SJSA1 (cell line): ENCODE results near the gene HSD17B1. TPM values are rescaled to one million over a fixed set of nuclear protein-coding genes. Genes with fewer than 3 reads are reported as not detected.
A peak's percentile ranks its signal among the peaks of the same experiment; 100 is the strongest.

ENCODE experiments used
- DNase-seq, 2 experiments: peaks; one replicate each; pipeline ENCODE4 v3.0.0-alpha.2; 2015 to 2020; ENCODE audit warnings: low spot score in 2 of 2, low read depth in 1 of 2
- H3K27ac ChIP-seq: fragments of 250-450 bp; sonication (Bioruptor Pico); 2 replicates; pipeline ENCODE4 v1.5.1; 2020; ENCODE audit warnings: mild to moderate bottlenecking, moderate library complexity
- H3K27me3 ChIP-seq: fragments of 250-450 bp; sonication (Bioruptor Pico); replicated peaks from 2 replicates; pipeline ENCODE4 v1.5.1; 2020; ENCODE audit warnings: mild to moderate bottlenecking, moderate library complexity
- H3K36me3 ChIP-seq: fragments of 250-450 bp; sonication (Bioruptor Pico); 2 replicates; pipeline ENCODE4 v1.5.1; 2020; ENCODE audit warnings: mild to moderate bottlenecking
- H3K4me1 ChIP-seq: fragments of 250-450 bp; sonication (Bioruptor Pico); replicated peaks from 2 replicates; pipeline ENCODE4 v1.6.1; 2021; ENCODE audit warnings: mild to moderate bottlenecking
- H3K4me3 ChIP-seq: fragments of 250-450 bp; sonication (Bioruptor Pico); 2 replicates; pipeline ENCODE4 v1.5.1; 2020; ENCODE audit warnings: mild to moderate bottlenecking
- H3K9me3 ChIP-seq: fragments of 250-450 bp; sonication (Bioruptor Pico); replicated peaks from 2 replicates; pipeline ENCODE4 v1.5.1; 2020; ENCODE audit warnings: mild to moderate bottlenecking
- total RNA-seq: library from RNA; depleted of rRNA; stranded (reverse); fragments of >200 nt; shearing (Covaris generic); gene quantifications from 2 replicates; pipeline ENCODE4 v1.2.3, GENCODE V29; 2014

HSD17B1 gene
- total RNA-seq, 1 experiment from 2014 or later = 0.13 TPM

DNA sequence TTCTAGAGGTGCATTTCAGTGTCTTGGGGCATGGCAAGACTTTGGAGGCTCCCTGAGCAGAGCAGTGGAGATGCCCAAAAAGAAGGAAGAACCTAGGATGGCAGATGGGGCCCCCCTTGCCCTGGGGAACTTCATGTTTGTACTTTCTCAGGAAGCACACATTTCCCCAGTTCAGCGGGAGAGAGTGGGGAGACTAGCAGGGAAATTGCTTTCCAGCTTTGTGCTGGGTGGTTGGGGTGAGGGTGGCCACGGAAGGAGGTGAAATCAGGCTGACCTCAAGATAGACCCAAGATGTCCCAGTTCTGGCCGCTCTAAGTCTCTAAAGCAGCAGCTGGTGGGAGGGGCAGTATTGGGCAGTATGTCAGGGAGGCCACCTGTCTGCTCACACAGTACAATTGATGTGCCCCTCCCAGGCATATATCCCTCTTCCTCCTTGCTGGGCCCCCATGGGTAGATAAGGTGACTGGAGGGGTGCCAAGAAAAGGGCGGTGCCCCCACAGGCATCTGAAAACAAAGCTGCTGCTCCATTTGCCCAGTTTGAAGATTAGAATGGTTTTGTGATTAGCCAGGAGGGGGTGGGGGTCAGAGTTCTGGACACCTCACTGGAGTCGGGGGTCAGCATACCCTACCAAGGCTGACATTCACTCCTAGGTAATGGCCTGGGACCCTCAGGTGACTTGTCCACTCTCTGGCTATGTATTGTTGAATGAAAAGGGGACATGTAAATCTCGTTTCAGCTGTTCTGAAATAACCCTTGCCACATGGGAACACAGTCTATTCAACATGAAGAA is 33.8 kb upstream of the HSD17B1 start:
- Histone ChIP-seq H3K4me3 (no peak overlapping the region), H3K36me3 (peaks cover 19% of the 10 kb centered on the region), H3K27me3 (no peaks in the 10 kb centered on the region), H3K27ac (peak overlapping the region; percentile 99), H3K4me1 (peaks cover 54% of the 10 kb centered on the region), H3K9me3 (no peaks in the 10 kb centered on the region)
- peak; percentile 62 to 68 for DNase-seq

DNA sequence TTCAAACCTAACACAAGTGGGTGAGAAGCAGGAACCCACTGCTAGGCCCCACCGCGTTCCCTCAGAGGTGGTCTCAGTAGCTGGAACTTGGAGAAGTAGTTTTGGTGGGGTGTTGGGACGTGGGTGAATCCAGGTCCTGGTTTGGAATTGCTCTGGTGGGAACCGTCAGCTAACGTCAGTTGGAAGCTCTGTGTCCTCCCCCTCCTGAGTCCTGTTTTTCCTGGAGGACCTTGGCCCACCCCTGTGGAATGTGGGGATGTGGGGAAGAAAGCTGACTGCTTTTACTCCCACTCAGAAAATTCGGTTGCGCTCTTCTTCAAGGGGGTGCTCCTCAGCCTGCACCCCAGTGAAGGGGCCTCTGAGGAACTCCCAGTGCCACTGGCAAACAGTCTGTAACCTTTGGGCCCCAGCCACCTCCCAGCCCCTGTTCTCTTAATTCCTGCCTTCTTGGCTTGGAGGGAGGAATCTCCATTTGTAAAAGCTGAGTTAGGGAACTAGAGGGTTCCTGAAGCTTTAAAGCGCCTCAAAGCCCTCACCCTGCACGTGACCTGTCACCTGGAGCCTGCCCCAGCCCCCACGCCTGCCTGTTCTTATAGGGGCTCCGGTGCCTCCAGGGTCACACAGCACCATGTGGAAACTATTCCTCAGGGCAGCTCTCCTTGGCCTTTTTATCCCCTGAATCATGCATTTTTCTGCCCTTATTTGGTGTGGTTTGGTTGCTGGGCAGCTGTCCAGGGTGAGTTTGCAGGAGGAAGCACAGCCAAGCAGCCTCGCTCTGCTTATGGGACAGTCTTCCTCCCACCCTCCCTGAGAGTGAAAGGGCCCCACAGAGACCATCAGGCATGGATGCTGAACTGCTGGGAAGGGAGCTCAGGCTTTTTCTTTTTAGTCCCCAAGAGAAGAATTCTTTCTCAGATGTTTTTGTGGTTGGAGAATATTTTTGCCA is 32.9 kb upstream of the HSD17B1 start:
- no peaks in the 10 kb centered on the region for H3K27me3 ChIP-seq
- H3K4me3 ChIP-seq = no peak overlapping the region
- H3K9me3 ChIP-seq = no peaks in the 10 kb centered on the region
- peak; percentile 96 to 97 for DNase-seq
- peaks cover 13% of the 10 kb centered on the region for H3K36me3 ChIP-seq
- H3K27ac ChIP-seq = peak overlapping the region; percentile 99
- peaks cover 54% of the 10 kb centered on the region for H3K4me1 ChIP-seq

DNA sequence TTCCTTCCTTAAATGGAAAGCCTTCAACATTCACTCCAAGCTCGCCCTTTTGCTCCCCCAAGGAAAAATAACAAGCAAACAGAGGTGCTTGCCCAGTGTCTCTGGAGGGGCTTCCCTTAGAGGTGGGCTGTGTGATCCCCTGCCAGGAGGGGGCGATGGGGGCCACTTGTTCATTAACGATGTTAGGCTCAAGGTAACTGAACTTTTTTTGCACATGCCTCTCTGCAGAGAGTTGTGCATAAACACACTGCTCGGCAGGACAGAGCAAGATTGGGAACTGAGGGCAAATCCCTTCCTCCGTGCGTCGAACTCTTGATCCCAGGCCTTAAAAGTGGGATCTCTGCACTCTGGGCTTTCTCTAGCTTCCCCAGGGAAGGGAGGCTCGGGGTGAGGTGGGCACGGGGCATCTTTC is 32.2 kb upstream of the HSD17B1 start:
- peak in 1 of 2 experiments; percentile 61 for DNase-seq
- H3K36me3 ChIP-seq = peaks cover 13% of the 10 kb centered on the region
- no peak overlapping the region for H3K4me3 ChIP-seq
- peaks cover 57% of the 10 kb centered on the region for H3K4me1 ChIP-seq
- no peaks in the 10 kb centered on the region for H3K9me3 ChIP-seq
- no peaks in the 10 kb centered on the region for H3K27me3 ChIP-seq
- H3K27ac ChIP-seq = peak overlapping the region; percentile 99

DNA sequence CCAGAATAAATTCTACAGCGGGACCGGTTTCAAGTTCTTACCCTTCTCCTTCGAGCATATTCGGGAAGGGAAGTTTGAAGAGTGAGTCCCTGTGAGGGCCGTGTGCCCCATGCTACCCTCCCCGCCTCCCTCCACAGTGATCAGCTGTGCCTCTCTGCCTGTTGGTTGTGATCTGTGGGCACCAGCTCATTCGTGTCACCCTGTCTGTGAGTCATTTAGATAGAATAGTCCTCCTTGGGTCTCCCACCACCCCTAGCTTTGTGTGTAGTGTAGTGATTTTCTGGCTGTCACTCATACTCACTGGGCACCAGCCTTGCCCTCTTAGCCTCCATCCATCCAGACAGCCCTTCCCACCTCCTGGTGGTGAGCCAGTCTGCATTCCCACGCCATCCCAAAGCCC is 31.7 kb upstream of the HSD17B1 start:
- Histone ChIP-seq H3K4me3 (no peak overlapping the region), H3K27ac (peak overlapping the region; percentile 99), H3K27me3 (no peaks in the 10 kb centered on the region), H3K36me3 (peaks cover 13% of the 10 kb centered on the region), H3K9me3 (no peaks in the 10 kb centered on the region), H3K4me1 (peaks cover 60% of the 10 kb centered on the region)
- no peak for DNase-seq

DNA sequence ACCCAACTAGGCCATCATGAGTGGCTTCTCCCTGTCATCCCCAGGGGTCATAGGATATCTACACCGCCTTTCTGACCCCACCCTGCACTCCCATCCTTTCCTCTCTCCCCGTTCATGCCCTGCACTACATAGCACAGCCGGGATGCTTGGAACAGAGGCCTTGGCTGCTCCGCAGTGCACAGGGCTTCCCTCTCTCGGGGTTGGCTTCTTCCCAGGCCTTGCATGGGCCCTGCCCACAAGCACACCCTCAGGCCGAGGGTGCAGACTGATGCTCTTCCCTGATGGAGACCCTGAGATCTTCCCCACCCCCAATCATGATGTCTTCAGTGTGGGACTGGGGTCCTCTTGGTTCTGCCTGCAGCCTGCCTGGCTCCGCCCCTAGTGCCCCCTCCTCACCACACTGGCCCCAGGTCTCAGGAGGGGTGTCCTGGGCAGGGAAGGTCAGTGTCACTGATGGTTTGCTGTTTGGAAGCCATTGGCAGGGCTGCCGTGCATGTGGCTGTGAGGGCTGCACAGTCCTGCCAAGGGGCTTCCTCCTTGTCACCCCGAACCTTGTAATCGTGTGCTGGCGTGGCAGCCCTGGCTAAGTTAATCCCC is 31.0 kb upstream of the HSD17B1 start:
- DNase-seq = no peak
- H3K27me3 ChIP-seq = no peaks in the 10 kb centered on the region

DNA sequence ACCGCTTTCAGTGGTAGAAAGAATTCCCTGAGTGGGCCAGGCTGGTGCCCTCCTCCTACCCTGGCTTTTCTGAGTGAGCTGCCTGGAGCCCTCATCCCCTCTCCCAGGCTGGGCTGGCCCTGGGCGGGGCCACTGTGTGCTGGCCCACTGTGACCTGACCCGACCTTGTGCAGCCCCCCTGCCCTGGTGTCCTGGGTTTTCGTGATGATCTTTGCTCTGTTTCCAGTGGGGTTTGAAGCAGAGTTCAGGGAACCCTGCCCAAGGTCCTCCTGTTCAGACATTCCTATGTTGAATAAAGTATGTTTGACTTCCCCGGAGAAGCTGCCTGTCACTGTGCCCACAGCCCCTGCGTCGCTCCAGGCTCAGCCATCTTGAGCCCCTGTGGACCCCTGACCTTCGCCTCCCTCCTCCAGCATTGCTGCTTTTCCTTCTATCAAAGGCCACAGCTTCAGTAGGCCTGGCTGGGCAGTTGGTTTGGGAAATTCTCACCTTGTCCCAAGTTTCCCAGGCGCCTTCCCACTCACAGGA is 30.4 kb upstream of the HSD17B1 start:
- DNase-seq = no peak
- Histone ChIP-seq H3K4me3 (no peak overlapping the region), H3K4me1 (peaks cover 70% of the 10 kb centered on the region), H3K36me3 (peaks cover 13% of the 10 kb centered on the region), H3K27me3 (no peaks in the 10 kb centered on the region), H3K9me3 (no peaks in the 10 kb centered on the region), H3K27ac (peak overlapping the region; percentile 99; the same call in 1 of the 2 replicates)

More for the DNA sequence above, 31.0 kb upstream of the HSD17B1 start:
- Histone ChIP-seq H3K27ac (peak overlapping the region; percentile 99), H3K4me3 (no peak overlapping the region), H3K4me1 (peaks cover 67% of the 10 kb centered on the region), H3K36me3 (peaks cover 13% of the 10 kb centered on the region), H3K9me3 (no peaks in the 10 kb centered on the region)

DNA sequence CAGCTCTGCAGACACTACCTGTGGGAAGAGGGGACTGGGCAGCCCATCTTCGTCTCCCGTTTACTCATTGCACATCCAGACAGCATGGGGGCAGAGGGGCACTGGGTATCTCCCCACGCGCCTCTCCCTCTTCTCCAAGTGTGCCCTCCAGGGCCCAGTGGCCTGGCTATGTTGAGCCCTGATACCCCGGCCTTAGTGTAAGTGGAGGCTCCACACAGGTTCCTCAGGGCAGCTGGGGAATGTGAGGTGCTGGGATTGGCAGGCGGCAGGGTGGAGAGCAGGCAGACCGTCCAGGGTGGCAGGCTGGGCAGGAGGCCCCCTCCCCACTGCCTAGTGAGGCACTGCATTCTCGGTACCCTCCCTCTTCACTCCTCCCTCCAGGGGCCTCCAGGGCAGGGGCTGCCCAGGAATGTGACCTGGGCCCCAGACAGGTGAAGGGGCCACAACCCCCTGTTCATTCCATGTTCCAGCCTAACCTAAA is 29.9 kb upstream of the HSD17B1 start:
- Histone ChIP-seq H3K9me3 (no peaks in the 10 kb centered on the region), H3K27ac (no peak overlapping the region), H3K36me3 (peaks cover 11% of the 10 kb centered on the region), H3K4me1 (peaks cover 67% of the 10 kb centered on the region), H3K4me3 (no peak overlapping the region), H3K27me3 (no peaks in the 10 kb centered on the region)
- DNase-seq = no peak

DNA sequence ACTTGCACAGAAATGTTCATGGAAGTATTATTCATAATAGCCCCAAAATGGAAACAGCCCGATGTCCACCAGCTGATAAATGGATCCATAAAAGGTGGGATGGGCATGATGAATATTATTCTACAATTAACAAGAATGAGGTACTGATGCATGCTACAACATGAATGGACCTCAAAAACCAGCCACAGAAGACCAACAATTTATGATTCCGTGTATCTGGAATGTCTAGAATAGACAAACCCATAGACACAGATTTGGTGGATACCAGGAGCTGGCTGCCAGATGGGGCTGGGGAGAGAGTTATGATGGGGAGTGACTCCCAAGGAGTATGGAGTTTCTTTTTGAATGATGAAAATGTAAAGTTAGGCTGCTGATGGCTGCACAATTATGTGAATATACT is 27.5 kb upstream of the HSD17B1 start:
- H3K4me1 ChIP-seq = peaks cover 48% of the 10 kb centered on the region
- DNase-seq = no peak
- H3K27ac ChIP-seq = no peak overlapping the region
- no peak overlapping the region for H3K4me3 ChIP-seq
- H3K27me3 ChIP-seq = no peaks in the 10 kb centered on the region
- peaks cover 10% of the 10 kb centered on the region; the same call in 1 of the 2 replicates for H3K36me3 ChIP-seq
- no peaks in the 10 kb centered on the region for H3K9me3 ChIP-seq

DNA sequence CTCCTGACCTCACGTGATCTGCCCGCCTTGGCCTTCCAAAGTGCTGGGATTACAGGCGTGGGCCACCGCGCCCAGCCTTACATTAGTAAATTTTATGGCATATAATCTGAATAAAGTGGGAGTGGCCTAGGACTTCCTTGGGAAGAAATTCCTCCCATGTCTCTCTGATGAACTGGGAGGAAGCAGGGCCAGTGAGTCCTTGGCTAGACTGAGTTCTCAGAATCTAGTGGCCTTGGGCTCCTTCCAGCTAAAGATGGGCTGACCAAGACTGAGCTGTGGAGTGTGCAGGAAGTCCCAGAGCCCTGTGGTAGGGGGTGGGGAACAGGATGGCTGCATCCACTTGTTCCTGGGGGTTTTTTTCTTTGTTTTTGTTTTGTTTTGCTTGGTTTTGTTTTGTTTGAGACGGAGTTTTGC is 26.7 kb upstream of the HSD17B1 start:
- no peak for DNase-seq
- H3K4me1 ChIP-seq = peaks cover 46% of the 10 kb centered on the region
- H3K9me3 ChIP-seq = no peaks in the 10 kb centered on the region
- H3K4me3 ChIP-seq = no peak overlapping the region
- no peaks in the 10 kb centered on the region for H3K27me3 ChIP-seq
- H3K27ac ChIP-seq = no peak overlapping the region
- H3K36me3 ChIP-seq = peaks cover 10% of the 10 kb centered on the region; the same call in 1 of the 2 replicates

DNA sequence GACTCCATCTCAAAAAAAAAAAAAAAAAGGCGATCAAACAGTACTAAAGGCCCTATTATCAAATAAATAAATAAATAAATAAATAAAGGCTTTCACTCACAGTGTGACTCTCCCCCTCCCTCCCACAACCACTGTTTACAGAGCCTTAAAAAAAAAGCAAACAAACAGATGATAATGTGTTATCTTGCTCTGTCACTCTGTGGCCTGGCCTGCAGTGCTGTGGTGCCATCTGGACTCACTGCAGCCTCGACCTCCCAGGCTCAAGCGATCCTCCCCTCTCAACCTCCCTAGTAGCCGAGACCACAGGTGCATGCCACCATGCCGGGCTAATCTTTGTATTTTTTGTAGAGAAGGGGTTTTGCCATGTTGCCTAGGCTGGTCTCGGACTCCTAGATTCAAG is 24.8 kb upstream of the HSD17B1 start:
- H3K36me3 ChIP-seq = no peaks in the 10 kb centered on the region
- no peaks in the 10 kb centered on the region for H3K27me3 ChIP-seq

DNA sequence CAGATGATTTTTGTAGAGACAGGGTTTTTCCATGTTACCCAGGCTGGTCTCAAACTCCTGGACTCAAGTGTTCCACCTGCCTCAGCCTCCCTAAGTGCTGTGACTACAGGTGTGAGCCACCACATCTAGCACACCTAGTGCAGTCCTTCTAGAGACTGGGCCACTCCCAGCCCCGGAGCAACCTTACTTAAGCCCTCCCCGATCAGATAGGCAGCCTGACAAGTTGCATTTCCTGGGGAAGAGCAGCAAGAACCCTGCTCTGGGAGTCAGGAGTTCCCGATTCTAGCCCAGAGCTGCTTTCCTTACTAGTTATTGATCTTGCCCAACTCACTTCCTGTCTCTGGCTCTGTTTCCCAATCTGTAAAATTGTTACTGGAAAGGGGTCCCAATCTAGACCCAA is 23.7 kb upstream of the HSD17B1 start:
- H3K4me1 ChIP-seq = peaks cover 43% of the 10 kb centered on the region
- no peak for DNase-seq
- no peaks in the 10 kb centered on the region for H3K9me3 ChIP-seq
- H3K36me3 ChIP-seq = no peaks in the 10 kb centered on the region
- no peaks in the 10 kb centered on the region for H3K27me3 ChIP-seq
- H3K27ac ChIP-seq = no peak overlapping the region
- H3K4me3 ChIP-seq = no peak overlapping the region

More for the DNA sequence above, 24.8 kb upstream of the HSD17B1 start:
- no peak for DNase-seq
- Histone ChIP-seq H3K27ac (no peak overlapping the region), H3K4me3 (no peak overlapping the region), H3K9me3 (no peaks in the 10 kb centered on the region), H3K4me1 (peaks cover 43% of the 10 kb centered on the region)

DNA sequence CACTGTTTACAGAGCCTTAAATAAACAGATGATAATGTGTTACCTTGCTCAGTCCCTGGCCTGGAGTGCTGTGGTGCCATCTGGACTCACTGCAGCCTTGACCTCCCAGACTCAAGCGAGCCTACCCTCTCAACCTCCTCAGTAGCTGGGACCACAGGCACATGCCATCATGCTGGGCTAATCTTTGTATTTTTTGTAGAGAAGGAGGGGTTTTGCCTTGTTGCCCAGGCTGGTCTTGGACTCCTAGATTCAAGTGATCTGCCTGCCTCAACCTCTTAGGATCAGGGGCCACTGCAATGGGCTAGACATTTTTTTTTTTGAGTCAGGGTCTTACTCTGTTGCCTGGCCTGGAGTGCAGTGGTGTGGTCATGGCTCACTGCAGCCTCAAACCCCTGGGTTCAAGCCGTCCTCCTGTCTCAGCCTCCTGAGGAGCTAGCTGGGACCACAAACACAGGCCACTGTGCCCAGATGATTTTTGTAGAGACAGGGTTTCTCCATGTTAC is 21.7 kb upstream of the HSD17B1 start:
- Histone ChIP-seq H3K36me3 (no peaks in the 10 kb centered on the region; the same call in 1 of the 2 replicates), H3K4me3 (no peak overlapping the region)
- DNase-seq = no peak

More for the DNA sequence above, 21.7 kb upstream of the HSD17B1 start:
- Histone ChIP-seq H3K27me3 (no peaks in the 10 kb centered on the region), H3K27ac (no peak overlapping the region), H3K9me3 (no peaks in the 10 kb centered on the region), H3K4me1 (peaks cover 47% of the 10 kb centered on the region)
